ENCODE measurements around the gene PDGFC.

PDGFC gene, protein sequence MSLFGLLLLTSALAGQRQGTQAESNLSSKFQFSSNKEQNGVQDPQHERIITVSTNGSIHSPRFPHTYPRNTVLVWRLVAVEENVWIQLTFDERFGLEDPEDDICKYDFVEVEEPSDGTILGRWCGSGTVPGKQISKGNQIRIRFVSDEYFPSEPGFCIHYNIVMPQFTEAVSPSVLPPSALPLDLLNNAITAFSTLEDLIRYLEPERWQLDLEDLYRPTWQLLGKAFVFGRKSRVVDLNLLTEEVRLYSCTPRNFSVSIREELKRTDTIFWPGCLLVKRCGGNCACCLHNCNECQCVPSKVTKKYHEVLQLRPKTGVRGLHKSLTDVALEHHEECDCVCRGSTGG

DNA sequence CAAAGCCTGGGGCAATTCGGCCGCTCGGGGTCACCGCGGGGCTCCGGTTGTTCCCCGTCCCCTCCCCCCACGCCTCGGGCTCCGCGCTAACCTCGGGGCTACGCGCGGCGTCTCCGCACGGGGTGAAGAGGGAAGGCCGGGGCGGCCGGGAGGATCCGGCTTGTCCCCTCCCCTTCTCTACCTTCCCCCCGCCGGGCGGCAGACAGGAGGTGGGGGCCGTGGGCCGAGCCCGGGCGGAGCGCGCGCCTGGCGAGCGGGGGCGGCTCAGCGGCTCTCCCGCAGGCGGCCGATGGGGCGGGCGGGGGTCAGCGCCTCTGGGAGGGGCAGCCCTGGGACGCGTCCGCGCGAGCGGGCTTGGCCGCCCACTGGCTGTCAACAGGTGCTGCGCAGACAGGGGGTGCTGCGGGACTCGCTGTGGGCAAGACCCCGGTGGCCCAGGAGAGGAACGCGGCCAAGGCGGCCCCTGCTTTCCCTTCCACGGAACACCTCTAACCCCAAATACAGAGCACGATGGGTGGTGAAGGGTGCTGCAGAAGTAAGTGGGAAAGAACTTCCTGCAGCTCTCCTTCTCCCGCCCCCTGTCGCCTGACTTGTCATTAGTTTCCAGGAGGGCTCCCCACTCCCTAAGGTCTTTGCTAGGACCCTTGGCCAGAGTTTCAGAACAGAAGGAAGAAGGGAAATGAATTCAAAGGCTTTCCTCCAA lies at the start of gene PDGFC:
TSS of gene PDGFC (minus strand) at position 124 of the 703 bp plus-strand sequence. CDS start 896 bp downstream, outside the sequence.
- DNase-seq = no peak

DNA sequence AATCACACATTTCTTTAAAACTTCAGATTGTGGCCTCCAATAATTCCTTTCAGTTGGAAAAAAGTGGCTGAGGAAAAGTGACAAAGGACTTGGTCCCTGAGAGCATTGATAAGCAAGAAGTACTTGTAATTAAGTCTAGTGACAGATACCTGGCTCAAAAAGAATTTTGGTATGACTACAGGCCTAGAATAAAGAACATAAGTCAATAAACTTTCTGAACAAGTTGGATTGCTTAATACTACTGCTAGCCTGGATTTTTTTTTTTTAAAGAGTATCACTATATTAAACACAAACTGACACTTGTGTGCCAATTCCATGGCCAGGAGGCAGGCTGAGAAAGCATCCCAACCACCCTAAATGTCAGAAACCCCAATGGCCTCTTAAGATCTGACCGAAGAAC lies 49.3 kb upstream of the PDGFC start:
- no peak for DNase-seq

DNA sequence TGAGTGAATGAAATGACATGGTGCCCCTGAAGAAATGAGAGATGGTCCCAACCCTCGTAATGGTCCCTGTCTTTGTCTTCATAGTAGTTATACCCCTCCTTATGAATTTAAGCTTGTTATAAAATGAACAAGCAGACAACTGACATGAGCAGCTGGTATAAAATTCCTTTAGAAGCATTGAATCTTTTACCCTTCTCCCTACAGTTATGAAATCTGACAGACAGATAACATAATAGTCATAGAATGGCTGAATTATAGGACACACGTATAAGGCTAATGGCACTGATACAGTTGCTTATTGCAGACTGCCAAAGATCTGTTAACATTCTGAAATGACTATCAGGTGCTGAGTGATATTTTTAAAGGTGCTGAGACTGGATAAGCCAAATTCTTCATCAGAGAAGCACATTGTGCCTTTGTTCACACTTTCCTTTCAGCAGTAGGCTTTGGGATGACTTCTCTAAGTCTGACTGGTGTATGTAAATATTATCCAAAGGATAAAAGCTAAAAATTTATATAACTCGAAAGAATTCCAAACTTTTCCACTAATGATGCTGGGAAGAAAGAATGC lies 47.4 kb upstream of the PDGFC start:
- DNase-seq = no peak

DNA sequence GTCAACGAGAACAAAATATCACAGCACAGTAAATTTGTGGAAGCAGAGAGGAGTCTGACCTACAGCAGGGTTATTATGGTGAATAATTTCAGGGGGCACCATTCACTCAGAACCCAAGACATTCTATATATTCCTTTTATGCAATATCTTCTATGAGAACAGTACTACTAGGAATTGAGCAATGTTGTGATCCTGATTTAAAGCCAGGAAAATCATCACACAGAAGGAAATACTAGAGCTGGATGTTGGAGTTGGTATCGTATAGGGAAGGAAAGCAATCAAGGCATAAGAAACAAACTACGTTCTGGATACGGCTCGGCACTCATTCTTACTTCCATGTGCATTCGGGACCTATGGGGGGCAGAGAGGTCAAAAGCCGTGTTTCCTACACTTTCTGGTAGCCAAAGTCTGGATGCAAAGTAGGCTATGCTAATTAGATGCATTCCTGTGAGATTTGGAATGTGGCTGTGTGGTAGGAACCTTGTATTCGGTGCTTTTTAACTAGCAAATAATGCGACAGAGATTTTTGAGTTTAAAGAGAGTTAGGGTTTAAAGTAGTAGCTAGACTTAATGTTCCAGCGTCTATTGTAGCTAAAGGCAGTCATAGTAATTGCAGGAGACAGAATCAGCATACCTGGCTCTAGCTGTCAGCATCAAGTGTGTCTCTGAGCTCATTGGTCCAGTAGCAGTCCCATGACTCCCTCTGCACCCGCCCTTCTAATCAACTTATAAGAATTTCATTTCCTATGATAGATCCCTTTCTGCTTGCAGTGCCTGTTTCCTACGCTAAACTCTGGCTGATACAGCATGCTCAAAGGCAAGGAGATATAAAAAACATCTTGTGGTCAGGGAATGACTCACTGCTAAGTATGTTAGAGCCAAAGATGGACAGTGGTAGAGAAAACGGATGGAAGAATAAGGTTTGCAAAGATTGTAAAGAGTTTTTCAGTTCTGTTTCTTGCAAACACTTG lies 43.3 kb upstream of the PDGFC start:
- no peak for DNase-seq

DNA sequence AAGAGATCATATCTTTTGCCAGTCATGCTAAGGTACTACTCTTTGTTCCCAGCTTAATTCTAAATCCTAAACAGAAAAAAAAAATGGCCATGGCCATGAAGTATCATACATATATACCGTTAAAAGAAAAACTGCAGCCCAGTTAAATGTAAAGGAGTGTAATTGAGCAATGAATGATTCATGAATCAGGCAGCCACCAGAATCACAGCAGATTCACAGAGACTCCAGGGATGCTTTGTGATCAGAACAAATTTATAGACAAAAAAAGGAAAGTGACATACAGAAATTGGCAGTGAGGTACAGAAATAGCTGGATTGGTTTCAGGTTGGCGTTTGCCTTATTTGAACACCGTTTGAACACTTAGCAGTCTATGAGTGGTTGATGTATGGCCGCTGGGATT lies 42.1 kb upstream of the PDGFC start:
- no peak for DNase-seq

DNA sequence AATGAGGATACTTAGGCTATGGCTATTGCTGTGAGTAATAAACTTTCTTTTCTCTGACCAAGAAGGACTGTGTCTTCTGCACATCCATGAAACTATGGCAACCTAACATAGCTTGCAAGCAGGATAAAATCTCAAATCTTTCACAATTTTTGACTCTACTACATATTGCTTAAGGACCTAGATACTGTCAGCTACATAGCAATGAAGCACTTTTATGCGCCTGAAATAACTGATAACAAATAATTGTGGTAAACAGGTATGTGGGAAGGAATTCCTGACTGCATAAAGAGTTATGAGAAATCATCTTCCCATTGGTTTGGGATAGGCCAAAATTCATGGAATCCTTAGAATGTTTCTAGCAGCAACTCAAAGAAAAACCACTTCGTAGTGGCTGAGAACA lies 41.2 kb upstream of the PDGFC start:
- no peak for DNase-seq

DNA sequence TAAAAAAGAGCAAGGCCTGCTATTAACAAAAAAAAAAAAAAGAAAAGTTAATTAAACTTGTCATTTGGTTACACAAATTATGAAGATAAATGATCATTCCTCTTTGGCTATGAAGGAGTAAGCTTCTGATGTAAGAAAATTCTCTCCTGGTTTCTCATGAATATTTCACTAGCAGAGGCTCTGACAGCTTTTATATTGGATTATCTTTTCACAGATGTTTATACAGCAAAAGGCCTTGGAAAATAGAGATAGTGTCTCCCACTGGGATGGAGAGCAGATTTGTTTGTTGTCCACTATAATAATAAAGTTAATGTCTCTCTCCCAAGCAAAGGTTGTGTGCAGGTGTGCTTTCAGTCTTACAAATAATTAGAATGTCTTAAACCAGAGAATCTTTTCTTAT lies 40.7 kb upstream of the PDGFC start:
- no peak for DNase-seq

DNA sequence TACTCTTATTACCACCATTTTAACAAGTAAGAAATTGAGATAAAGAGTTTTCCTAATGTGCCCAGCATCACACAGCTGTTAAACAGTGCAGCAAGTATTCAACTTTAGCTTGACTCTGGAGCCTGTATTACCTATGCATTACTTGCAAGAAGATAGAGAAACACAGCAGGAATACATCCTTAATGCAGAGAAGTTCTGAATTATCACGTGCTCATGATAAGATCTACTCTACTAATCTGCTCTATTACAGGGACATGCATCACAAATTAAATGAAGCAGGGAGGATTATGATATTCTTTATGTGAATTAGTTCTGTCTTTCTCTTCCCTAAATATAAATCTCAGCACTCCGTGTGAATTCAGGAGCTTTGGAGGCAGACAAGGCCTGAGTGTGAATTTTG lies 39.0 kb upstream of the PDGFC start:
- DNase-seq = no peak

DNA sequence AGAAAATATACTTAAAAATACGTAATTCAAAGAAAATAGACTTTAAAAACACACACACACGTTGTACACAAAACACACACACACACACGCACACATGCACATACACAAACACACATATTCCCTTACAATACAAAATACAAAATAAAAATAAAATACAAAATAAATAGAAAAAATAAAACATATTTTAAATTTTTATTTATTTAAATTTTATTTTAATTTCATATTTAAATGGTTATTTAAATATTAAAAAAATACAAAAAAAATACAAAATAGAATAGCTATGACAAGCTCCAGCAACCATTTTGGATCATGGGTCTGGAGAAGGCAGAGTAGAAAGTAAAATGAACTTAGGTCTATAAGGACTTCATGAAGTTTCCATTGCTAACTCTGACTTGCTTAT lies 34.2 kb upstream of the PDGFC start:
- no peak for DNase-seq

DNA sequence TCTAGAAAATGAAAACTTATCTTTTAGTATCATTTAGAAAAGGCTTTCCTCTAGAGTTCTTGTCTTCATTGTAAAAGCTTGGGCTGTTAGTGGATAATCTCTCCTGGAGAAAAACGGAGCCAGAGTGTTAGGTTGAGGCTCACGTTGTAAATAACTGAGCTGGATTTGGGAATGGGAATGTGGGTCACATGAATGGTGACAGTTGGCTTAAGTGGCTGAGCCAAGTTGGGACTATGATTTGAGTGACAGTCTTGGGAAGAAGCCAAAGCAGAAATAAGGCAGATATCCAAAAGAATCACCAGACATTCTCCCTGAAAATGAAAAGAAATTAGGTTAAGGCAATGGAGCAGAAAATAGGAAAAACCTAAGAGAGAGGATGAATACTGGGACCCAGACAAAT lies 33.6 kb upstream of the PDGFC start:
- no peak for DNase-seq

DNA sequence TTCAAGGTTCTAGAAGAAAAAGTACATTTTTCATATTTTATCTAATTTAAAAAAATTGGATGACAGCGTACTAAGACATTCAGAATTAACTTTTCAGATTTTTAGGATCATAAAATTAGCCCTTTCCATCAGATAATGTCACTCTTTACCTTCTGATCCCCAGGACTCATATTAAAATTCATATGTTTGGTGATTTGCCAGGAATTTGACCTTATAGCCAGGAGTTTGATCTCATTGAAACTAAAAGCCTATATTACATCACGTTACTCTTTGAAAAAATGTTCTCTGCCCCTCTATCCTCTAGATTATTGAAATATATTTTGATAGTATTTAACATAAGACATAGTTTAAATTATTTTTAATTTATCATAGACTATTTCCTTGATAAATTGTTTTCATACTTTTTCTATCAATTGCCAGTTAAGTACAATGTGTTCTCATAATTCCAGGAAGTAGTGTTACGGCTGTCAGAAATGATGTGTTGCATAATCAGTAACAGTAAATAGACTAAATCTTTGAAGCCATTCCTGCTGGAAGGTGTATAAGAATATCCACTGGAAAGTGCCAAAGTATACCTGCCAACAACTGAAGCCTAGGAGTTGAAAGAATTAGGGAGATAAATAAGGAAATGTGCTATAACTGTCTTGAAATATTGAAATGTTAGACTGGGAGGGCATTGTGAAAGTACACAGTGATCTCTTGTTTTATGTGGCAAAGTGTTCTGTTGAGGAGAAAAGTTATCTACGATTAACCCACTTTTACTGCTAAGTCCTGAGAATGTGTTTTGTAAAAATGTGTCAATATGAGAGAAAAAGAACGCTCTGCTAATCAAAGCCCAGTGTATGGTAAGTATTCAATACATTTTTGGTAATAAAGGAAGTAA lies 32.9 kb upstream of the PDGFC start:
- DNase-seq = no peak

DNA sequence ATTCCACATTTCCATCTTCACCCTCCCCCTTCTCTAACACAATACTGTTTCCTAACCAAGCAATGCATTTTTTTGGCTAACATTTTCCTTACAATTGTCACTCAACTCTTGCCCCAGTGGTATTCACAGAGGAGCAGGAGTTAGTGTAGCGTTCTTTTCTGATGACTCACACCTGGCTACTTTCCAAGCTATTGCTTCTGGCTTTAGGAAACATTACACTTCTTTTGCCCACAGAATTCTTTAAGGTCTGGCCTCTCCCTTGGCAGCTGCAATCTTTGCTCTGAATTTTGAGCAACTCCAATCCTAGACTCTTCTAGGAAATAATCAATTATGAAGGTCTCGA lies 27.5 kb upstream of the PDGFC start:
- no peak for DNase-seq

DNA sequence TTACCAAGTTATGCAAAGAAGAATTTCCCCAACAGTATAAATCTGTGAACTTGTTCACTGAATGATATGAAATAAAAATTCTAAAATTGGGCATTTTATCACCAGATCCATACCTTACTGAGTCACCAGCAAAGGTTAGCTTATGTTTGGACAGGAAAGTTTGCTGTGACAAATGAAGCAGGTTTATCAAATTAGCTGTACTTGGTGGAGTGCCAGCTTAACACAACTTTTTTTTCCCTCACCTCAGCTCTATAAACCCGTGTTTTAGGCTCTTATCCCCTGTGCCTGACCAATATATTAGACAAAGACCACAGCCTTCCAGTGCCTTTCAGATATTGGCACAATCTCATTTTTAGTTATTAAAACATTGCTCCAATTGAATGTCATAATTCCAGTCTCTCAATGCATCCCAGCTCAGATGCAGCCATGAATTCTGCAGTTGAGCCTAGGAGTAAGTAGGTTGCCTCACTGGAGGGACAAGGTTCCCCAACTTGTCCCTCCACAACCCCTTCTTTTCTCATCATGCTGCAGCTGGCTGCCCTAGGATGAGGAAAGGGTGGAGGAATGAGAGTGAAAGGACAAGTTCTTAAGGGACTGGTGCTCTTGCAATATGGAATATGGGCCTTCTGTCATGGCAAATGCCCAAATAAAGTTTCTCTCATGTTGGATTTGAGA lies 27.0 kb upstream of the PDGFC start:
- DNase-seq = no peak

DNA sequence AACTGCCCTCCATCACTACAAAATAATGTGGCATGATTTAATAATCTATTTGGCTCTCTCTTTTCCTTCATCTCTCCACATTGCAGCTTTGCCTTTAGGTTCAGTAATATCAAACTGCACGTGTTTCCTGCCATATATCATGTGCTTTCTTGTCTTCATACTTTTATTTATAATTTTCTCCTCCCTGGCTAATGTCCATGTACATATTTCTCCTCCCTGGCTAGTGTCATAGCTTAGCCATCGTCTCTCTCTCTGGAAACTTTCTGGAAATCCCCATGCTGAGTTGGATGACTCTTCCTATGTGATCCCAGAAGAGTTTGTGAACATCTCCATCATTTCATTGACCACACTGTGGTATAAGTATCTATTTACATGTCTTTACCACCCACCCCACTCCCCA lies 21.3 kb upstream of the PDGFC start:
- no peak for DNase-seq

DNA sequence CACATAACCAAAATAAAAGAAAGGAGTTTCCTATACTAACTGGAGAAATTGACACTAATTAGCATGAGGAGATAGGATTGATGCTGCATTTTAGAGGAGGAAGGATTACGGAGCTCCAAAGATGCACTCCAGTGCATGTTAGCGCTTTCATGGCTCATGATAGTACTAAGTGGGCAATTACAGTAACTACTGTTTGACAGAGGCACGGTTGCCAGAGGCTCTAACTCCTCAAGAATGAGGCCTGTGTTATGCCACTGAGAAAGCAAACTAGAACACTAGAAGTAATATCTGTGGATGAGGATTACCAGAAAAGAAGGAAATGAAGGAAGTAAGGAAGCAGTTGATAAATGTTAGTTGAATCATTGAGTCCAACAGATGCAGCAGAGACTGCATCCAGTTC lies 19.6 kb upstream of the PDGFC start:
- no peak for DNase-seq

DNA sequence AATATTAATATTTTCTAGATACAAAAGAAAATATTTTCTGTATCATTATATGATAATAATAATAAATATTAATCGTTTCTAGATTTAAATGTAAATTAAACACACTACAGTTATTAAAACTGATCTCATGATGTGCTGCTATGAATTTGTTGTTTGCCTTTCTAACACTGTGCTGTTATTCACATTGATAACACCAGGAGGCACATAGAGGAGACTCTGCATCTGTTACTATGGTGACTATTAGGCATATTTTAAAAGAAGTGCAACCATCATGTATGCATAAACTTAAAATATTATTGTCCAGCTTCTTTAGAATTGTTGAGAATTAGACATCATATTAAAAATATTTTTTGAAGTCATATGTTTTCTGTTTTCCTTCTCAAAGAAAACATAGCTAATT lies 11.8 kb upstream of the PDGFC start:
- DNase-seq = no peak

DNA sequence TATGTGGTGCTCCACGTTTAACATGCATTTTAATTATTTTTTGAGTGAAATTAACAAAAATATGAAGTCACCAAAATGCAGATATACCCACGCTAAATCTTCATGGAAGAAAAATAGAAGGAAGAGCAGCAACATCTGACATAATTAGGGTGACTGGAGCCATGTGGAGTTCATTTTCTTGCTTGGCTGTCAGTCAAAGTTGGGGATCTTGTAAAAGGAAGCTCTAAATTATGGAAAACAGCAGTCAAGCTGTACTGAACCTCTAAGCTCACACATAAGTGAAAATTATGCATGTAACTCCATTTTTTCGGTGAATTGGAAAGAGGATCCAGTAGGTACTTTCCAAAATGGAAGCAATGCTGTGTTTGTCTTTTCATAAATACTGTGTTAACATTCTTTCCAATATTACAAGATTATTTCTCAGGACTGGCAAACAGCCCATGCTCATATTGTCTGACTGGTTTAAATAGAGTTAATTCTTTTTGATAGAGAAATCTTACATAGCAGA lies 9.7 kb upstream of the PDGFC start:
- DNase-seq = no peak

DNA sequence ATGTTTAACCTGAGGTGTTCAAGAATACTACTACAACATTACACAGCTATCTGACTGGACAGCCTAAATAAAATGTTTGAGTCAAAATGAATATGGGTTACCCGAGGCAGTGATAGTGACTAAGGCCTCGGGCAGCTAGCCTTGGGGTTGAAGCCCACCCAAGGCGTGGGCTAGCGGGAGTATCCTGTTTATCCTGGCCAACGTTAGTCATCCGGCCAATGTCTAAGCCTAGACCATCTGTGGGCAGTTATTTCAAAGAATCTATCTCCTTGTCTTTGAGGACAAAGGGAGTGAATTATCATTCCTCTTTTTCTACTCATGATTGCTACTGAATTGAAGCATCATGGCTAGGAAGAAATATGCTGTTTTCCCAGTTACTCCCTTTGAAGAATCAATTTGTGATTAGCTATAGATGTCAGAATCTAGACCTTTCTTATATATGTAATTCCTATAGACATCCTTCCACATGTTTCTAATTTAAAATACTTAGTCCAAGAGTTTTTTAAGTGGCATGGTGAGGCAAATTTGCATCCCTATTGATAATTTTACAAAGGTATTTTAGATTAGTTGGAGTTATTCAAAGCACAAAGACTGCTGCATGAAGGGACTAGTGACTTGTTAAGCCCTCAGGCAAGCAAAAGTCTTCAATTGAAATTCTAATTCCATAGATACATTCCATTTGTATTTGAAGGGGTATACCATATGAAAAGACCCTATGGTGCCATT lies 6.0 kb upstream of the PDGFC start:
- DNase-seq = no peak

DNA sequence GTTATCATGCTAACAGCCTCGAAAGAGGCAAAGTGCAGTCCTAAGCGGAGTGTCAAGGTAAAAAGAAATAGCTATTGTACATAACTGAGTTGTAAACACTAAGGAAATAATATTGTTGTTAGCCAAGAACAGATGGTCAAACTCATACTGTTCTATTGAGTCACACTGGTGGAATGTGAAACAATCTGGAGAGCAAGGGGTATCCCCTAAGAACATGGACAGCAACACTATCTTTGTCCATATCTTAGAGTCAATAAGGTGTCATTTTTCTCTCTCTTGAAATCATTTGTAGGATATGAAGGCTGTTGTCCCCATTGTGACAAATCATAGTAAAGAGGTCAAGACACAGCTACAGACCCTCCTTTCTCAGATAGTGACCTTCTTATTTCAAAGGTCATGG lies 4.5 kb upstream of the PDGFC start:
- DNase-seq = no peak

DNA sequence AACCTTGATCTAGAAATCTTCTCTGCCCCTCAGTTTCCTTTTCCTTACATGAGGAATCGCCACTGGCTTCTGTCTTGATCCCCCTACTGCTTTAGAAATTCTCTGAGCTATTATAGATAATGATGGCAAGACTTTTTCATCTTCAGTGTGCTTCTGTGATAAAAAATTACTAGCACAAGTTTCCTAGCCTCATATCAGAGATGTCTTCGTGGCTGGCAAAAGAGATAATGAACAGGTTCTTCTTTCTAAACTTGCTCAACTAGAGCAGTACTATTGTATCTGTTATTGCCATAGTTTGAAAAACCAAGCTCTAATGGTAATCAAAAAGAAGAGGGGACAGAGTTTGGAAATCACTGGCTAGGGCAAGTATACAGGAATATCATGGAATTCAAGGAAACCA lies 4.1 kb upstream of the PDGFC start:
- DNase-seq = no peak

DNA sequence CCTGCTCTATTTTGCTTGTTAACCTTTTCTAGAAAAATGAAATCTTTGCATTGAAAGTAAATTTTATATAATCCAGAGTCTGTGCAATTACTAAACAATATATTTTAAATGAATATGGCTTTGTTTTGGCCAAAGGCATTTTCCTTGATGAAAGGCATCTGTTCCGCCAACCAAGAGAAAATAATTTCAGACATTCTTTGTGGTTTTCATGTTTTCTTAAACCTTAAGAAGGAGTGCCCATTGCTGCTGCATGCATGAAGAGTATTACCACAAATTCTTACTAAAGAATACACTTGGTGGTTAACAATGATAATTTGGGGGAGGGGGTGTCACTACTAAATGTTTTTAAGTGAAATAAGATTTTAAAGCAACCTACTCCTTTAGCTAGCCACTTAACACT lies 2.7 kb upstream of the PDGFC start:
- DNase-seq = no peak
